ENCODE results near the gene GAPDHS. TPM values are rescaled to one million over a fixed set of nuclear protein-coding genes. Genes with fewer than 3 reads are reported as not detected.
A peak's percentile ranks its signal among the peaks of the same experiment; 100 is the strongest.

The GAPDHS gene
- polyA plus RNA-seq (2013, experiment 1 of 2; ENCODE audit: insufficient read length) = not detected
- not detected for polyA plus RNA-seq (2013, experiment 2 of 2; ENCODE audit: insufficient read length)

- DNase-seq = no peak
These were observed at the start of gene GAPDHS for GRCh38 chr19:35533201-35533821. GAPDHS (plus strand) TSS chr19:35533456; CDS start chr19:35533528, 72 bp downstream.

- DNase-seq = no peak
These were observed 48.8 kb upstream of the GAPDHS start for GRCh38 chr19:35484252-35485036.

GRCh38 chr19:35486268-35486708, 47.0 kb upstream of the GAPDHS start:
- no peak for DNase-seq

GRCh38 chr19:35487656-35488182, 45.5 kb upstream of the GAPDHS start:
- no peak for DNase-seq

GRCh38 chr19:35488677-35489076, 44.6 kb upstream of the GAPDHS start:
- no peak for DNase-seq

GRCh38 chr19:35490364-35490763, 42.9 kb upstream of the GAPDHS start, which contains the start of gene KRTDAP:
KRTDAP (minus strand) TSS chr19:35490464; CDS start chr19:35490442, 22 bp downstream.
- DNase-seq = no peak

- DNase-seq = no peak
These were observed 41.4 kb upstream of the GAPDHS start for GRCh38 chr19:35491836-35492360.

- DNase-seq = no peak
These were observed 39.3 kb upstream of the GAPDHS start for GRCh38 chr19:35493971-35494370.

GRCh38 chr19:35495107-35496064, 37.9 kb upstream of the GAPDHS start:
- DNase-seq = peak; percentile 62

- no peak for DNase-seq
These were observed 35.9 kb upstream of the GAPDHS start for GRCh38 chr19:35497406-35497805.

GRCh38 chr19:35498220-35498619, 35.0 kb upstream of the GAPDHS start:
- DNase-seq = no peak

- no peak for DNase-seq
These were observed 34.2 kb upstream of the GAPDHS start for GRCh38 chr19:35498984-35499527.

- no peak for DNase-seq
These were observed 32.6 kb upstream of the GAPDHS start for GRCh38 chr19:35500611-35501010.

- no peak for DNase-seq
These were observed 31.6 kb upstream of the GAPDHS start for GRCh38 chr19:35501684-35502083.

- DNase-seq = no peak
These were observed 30.5 kb upstream of the GAPDHS start for GRCh38 chr19:35502751-35503150.

GRCh38 chr19:35506011-35506410, 27.2 kb upstream of the GAPDHS start:
- DNase-seq = no peak

GRCh38 chr19:35507561-35507960, 25.7 kb upstream of the GAPDHS start:
- DNase-seq = no peak

- no peak for DNase-seq
These were observed 25.1 kb upstream of the GAPDHS start for GRCh38 chr19:35508129-35508528.

- DNase-seq = no peak
These were observed 24.1 kb upstream of the GAPDHS start for GRCh38 chr19:35509018-35509652.

- peak; percentile 40 for DNase-seq
These were observed 23.2 kb upstream of the GAPDHS start for GRCh38 chr19:35509861-35510625.

- DNase-seq = no peak
These were observed 22.7 kb upstream of the GAPDHS start for GRCh38 chr19:35510626-35510964.
